Glutamatergic neuron (in vitro differentiated cells): ENCODE data around the gene NEK6. TPM values are rescaled to one million over a fixed set of nuclear protein-coding genes. Genes with fewer than 3 reads are reported as not detected.
A peak's percentile ranks its signal among the peaks of the same experiment; 100 is the strongest.

Experiments used
- DNase-seq: peaks from one replicate; pipeline ENCODE4 v3.0.0; 2022
- H3K27ac Mint-ChIP-seq: one replicate; pipeline ENCODE4 v1.8.0; 2020; ENCODE audit warnings: mild to moderate bottlenecking, mixed read lengths, inconsistent platforms; ENCODE audit not compliant: unreplicated experiment
- H3K27me3 Mint-ChIP-seq: one replicate; pipeline ENCODE4 v1.8.0; 2020; ENCODE audit warnings: mild to moderate bottlenecking, moderate library complexity, mixed read lengths, inconsistent platforms; ENCODE audit not compliant: unreplicated experiment
- H3K36me3 Mint-ChIP-seq: one replicate; pipeline ENCODE4 v1.8.0; 2020; ENCODE audit warnings: mild to moderate bottlenecking, mixed read lengths, inconsistent platforms; ENCODE audit not compliant: unreplicated experiment
- H3K4me1 Mint-ChIP-seq: one replicate; pipeline ENCODE4 v1.8.0; 2020; ENCODE audit warnings: mild to moderate bottlenecking, low read depth, mixed read lengths, inconsistent platforms; ENCODE audit not compliant: unreplicated experiment
- H3K4me3 Mint-ChIP-seq: one replicate; pipeline ENCODE4 v1.8.0; 2020; ENCODE audit warnings: mild to moderate bottlenecking, mixed read lengths, inconsistent platforms; ENCODE audit not compliant: unreplicated experiment
- H3K9me3 Mint-ChIP-seq: one replicate; pipeline ENCODE4 v1.8.0; 2020; ENCODE audit warnings: mild to moderate bottlenecking, moderate library complexity, mixed read lengths, inconsistent platforms; ENCODE audit not compliant: unreplicated experiment
- total RNA-seq: library from RNA; stranded (reverse); fragmentation: NEBNext Ultra II Directional; extraction: Animal tissue kit (Norgen Biotek cat#: 25700); gene quantifications from one replicate; pipeline ENCODE4 v1.2.1, GENCODE V29; 2021; ENCODE audit not compliant: unreplicated experiment
- TF ChIP-seq, protein P1 (sequence below): fragments of 200-600 bp; sonication (generic); IDR thresholded peaks from one replicate; pipeline ENCODE4 v1.5.0; 2021; ENCODE audit not compliant: partially characterized antibody, unreplicated experiment

NEK6 gene
- total RNA-seq, 1 donor from 2014 or later, result 5.4 TPM

- no peaks in the 10 kb centered on the region for H3K27me3 Mint-ChIP-seq
- peak overlapping the region; percentile 19 for H3K27ac Mint-ChIP-seq
- no peaks in the 10 kb centered on the region for H3K9me3 Mint-ChIP-seq
- peaks cover 38% of the 10 kb centered on the region for H3K4me1 Mint-ChIP-seq
- TF ChIP-seq, protein P1, sequence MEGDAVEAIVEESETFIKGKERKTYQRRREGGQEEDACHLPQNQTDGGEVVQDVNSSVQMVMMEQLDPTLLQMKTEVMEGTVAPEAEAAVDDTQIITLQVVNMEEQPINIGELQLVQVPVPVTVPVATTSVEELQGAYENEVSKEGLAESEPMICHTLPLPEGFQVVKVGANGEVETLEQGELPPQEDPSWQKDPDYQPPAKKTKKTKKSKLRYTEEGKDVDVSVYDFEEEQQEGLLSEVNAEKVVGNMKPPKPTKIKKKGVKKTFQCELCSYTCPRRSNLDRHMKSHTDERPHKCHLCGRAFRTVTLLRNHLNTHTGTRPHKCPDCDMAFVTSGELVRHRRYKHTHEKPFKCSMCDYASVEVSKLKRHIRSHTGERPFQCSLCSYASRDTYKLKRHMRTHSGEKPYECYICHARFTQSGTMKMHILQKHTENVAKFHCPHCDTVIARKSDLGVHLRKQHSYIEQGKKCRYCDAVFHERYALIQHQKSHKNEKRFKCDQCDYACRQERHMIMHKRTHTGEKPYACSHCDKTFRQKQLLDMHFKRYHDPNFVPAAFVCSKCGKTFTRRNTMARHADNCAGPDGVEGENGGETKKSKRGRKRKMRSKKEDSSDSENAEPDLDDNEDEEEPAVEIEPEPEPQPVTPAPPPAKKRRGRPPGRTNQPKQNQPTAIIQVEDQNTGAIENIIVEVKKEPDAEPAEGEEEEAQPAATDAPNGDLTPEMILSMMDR, result no peak
- peaks cover 6% of the 10 kb centered on the region for H3K36me3 Mint-ChIP-seq
- no peak overlapping the region for H3K4me3 Mint-ChIP-seq
- DNase-seq, result no peak
These were observed 127.1 kb downstream of the NEK6 start for GRCh38 chr9:124384846-124385245.

GRCh38 chr9:124385623-124386022, 127.9 kb downstream of the NEK6 start:
- Mint-ChIP-seq H3K4me1 (peaks cover 44% of the 10 kb centered on the region), H3K4me3 (no peak overlapping the region), H3K36me3 (peaks cover 6% of the 10 kb centered on the region), H3K27ac (no peak overlapping the region), H3K27me3 (no peaks in the 10 kb centered on the region), H3K9me3 (no peaks in the 10 kb centered on the region)
- DNase-seq, result no peak
- TF ChIP-seq, protein P1, result no peak

- Mint-ChIP-seq H3K27me3 (no peaks in the 10 kb centered on the region), H3K36me3 (peaks cover 6% of the 10 kb centered on the region), H3K9me3 (no peaks in the 10 kb centered on the region), H3K4me1 (peaks cover 48% of the 10 kb centered on the region), H3K27ac (no peak overlapping the region), H3K4me3 (no peak overlapping the region)
- TF ChIP-seq, protein P1, result no peak
- no peak for DNase-seq
These were observed 128.5 kb downstream of the NEK6 start for GRCh38 chr9:124386201-124386600.

- peaks cover 2% of the 10 kb centered on the region for H3K36me3 Mint-ChIP-seq
- peaks cover 62% of the 10 kb centered on the region for H3K4me1 Mint-ChIP-seq
- H3K27me3 Mint-ChIP-seq, result no peaks in the 10 kb centered on the region
- H3K9me3 Mint-ChIP-seq, result no peaks in the 10 kb centered on the region
- TF ChIP-seq, protein P1, result no peak
- H3K27ac Mint-ChIP-seq, result peak overlapping the region; percentile 1
- DNase-seq, result no peak
- H3K4me3 Mint-ChIP-seq, result no peak overlapping the region
These were observed 130.7 kb downstream of the NEK6 start for GRCh38 chr9:124388275-124389048.

GRCh38 chr9:124389146-124389939, 131.6 kb downstream of the NEK6 start:
- no peak for DNase-seq
- TF ChIP-seq, protein P1, result no peak
- Mint-ChIP-seq H3K4me1 (peaks cover 65% of the 10 kb centered on the region), H3K27ac (peak overlapping the region; percentile 67), H3K9me3 (no peaks in the 10 kb centered on the region), H3K36me3 (no peaks in the 10 kb centered on the region), H3K4me3 (no peak overlapping the region), H3K27me3 (no peaks in the 10 kb centered on the region)
